Islet of Langerhans (tissue), 1 donor: ENCODE results near the gene GSC.
"Not testable (repeated sequence)": the region's sequence is repeated elsewhere in the genome, so short reads cannot be mapped to it uniquely, and the experiment has no call there.

ENCODE experiments used
- FAIRE-seq: peaks from one replicate; lab custom pipeline; 2011; peaks lifted over from hg19 to GRCh38; lab: Jason Lieb, UNC

The GSC gene

GRCh38 chr14:94771906-94772490 lies 2.1 kb upstream of the GSC start:
- no peak for FAIRE-seq

GRCh38 chr14:94771158-94771905 lies 1.4 kb upstream of the GSC start:
- FAIRE-seq = no peak

GRCh38 chr14:94770815-94771157 lies 873 bp upstream of the GSC start:
- no peak for FAIRE-seq

- no peak for FAIRE-seq
Observed at GRCh38 chr14:94770251-94770749, 387 bp upstream of the GSC start.

GRCh38 chr14:94768521-94769390 lies 1.2 kb downstream of the GSC start:
- no peak for FAIRE-seq

GRCh38 chr14:94768141-94768520 lies 1.8 kb downstream of the GSC start:
- no peak for FAIRE-seq

- no peak for FAIRE-seq
Observed at GRCh38 chr14:94767321-94767878, 2.5 kb downstream of the GSC start.

- FAIRE-seq = no peak
Observed at GRCh38 chr14:94764573-94764972, 5.3 kb downstream of the GSC start.

- no peak for FAIRE-seq
Observed at GRCh38 chr14:94762431-94762830, 7.5 kb downstream of the GSC start.

- no peak for FAIRE-seq
Observed at GRCh38 chr14:94761997-94762377, 7.9 kb downstream of the GSC start.

- no peak for FAIRE-seq
Observed at GRCh38 chr14:94761348-94761996, 8.4 kb downstream of the GSC start.

- no peak for FAIRE-seq
Observed at GRCh38 chr14:94756310-94756882, 13.5 kb downstream of the GSC start.

- no peak for FAIRE-seq
Observed at GRCh38 chr14:94754391-94754942, 15.4 kb downstream of the GSC start.

GRCh38 chr14:94752591-94753436 lies 17.1 kb downstream of the GSC start:
- no peak for FAIRE-seq

GRCh38 chr14:94751956-94752355 lies 18.0 kb downstream of the GSC start:
- FAIRE-seq = no peak

GRCh38 chr14:94751321-94751720 lies 18.6 kb downstream of the GSC start:
- FAIRE-seq = no peak

- no peak for FAIRE-seq
Observed at GRCh38 chr14:94750371-94750770, 19.5 kb downstream of the GSC start.

GRCh38 chr14:94748667-94749347 lies 21.1 kb downstream of the GSC start:
- no peak for FAIRE-seq

GRCh38 chr14:94747739-94748138 lies 22.2 kb downstream of the GSC start:
- no peak for FAIRE-seq

GRCh38 chr14:94747153-94747552 lies 22.8 kb downstream of the GSC start:
- FAIRE-seq = not testable (repeated sequence)
